ENCODE results near the gene ELP4.

GRCh38 chr11:31725176-31725575, 215.6 kb downstream of the ELP4 start:
- TF ChIP-seq POLR2AphosphoS5 (IDR thresholded peaks at IDR 0.05; ENCODE audit: borderline replicate concordance, low read depth, low read length) (no peak), EZH2 (IDR thresholded peaks at IDR 0.05) (no peak), FOXP2 (optimal IDR thresholded peaks at IDR 0.05; ENCODE audit: control extremely low read depth, extremely low read length, insufficient read depth) (no peak)
